Endothelial cell of umbilical vein (primary cell): Measurements from ENCODE around the gene STK11IP. TPM values are rescaled to one million over a fixed set of nuclear protein-coding genes. Genes with fewer than 3 reads are reported as not detected.

Experiments
- BruUV-seq: library from RNA; stranded (reverse); fragments of 400-500 nt; replicated peaks from 2 replicates; lab custom pipeline; 2021; lab: Mats Ljungman, UMichigan
- CTCF ChIA-PET: fragments of 300-600, 350-600 bp; sonication (Branson Sonifier 250); formaldehyde crosslinking; loops from one replicate; lab custom pipeline; 2021; ENCODE audit warnings: antibody characterized with exemption, inconsistent platforms; lab: Charles Lee
- POLR2A ChIA-PET: fragments of 300-600, 350-600 bp; sonication (Branson Sonifier 250); formaldehyde crosslinking; loops from one replicate; lab custom pipeline; 2021; ENCODE audit warnings: antibody characterized with exemption, inconsistent platforms; lab: Charles Lee
- DNase-seq: peaks from one replicate; pipeline ENCODE4 v3.0.0-alpha.2; 2011; ENCODE audit warnings: low read depth, low spot score
- FAIRE-seq: peaks from 2 replicates; lab custom pipeline; 2011; peaks lifted over from hg19 to GRCh38; lab: Jason Lieb, UNC
- H2AFZ ChIP-seq: 2 replicates; pipeline ENCODE4 v1.6.0; 2012; ENCODE audit warnings: low read depth, low read length, control low read depth, inconsistent platforms
- H3K27ac ChIP-seq: 2 replicates; pipeline ENCODE4 v1.5.1; 2011; ENCODE audit warnings: low read depth, mild to moderate bottlenecking, control low read depth, low read length, moderate library complexity; ENCODE audit not compliant: insufficient read depth
- H3K27me3 ChIP-seq, 2 experiments: 2 replicates each; pipeline versions ENCODE4 v1.6.0 to v1.6.1; 2011; ENCODE audit warnings: low read length in 2 of 2, mixed read lengths in 1 of 2; ENCODE audit not compliant: control insufficient read depth in 2 of 2, insufficient read depth in 2 of 2
- H3K36me3 ChIP-seq, 2 experiments: 2 replicates in 1 of 2; 3 replicates in 1 of 2; pipeline ENCODE4 v1.5.1; 2011; ENCODE audit warnings: low read length in 2 of 2, mild to moderate bottlenecking in 1 of 2, moderate library complexity in 1 of 2; ENCODE audit not compliant: control insufficient read depth in 2 of 2, insufficient read depth in 2 of 2; ENCODE audit errors: extremely low read depth in 1 of 2
- H3K4me1 ChIP-seq: 3 replicates; pipeline ENCODE4 v1.5.1; 2011; ENCODE audit warnings: mild to moderate bottlenecking, low read length; ENCODE audit not compliant: control insufficient read depth, insufficient read depth; ENCODE audit errors: extremely low read depth
- H3K4me2 ChIP-seq: 2 replicates; pipeline ENCODE4 v1.6.1; 2011; ENCODE audit warnings: low read length, control low read depth, mixed read lengths; ENCODE audit not compliant: insufficient read depth
- H3K4me3 ChIP-seq, 3 experiments: fragments of 200-600 bp in 1 of 3; sonication (generic), shearing (Covaris generic) in 1 of 3; replicated peaks in 1 of 3; 2 replicates each; pipeline ENCODE4 v1.5.1; 2011 to 2016; ENCODE audit warnings: control low read depth in 3 of 3, low read length in 3 of 3, mild to moderate bottlenecking in 2 of 3, inconsistent platforms in 1 of 3, low read depth in 1 of 3, moderate library complexity in 1 of 3; ENCODE audit not compliant: insufficient read depth in 1 of 3
- H3K79me2 ChIP-seq: 2 replicates; pipeline ENCODE4 v1.6.0; 2012; ENCODE audit warnings: low read length, inconsistent platforms; ENCODE audit not compliant: control insufficient read depth, insufficient read depth
- H3K9ac ChIP-seq: replicated peaks from 2 replicates; pipeline ENCODE3; 2011; ENCODE audit warnings: low read length, control low read depth; ENCODE audit not compliant: insufficient read depth; ENCODE audit errors: extremely low read depth
- H3K9me1 ChIP-seq: replicated peaks from 3 replicates; pipeline ENCODE4 v1.6.0; 2011; ENCODE audit warnings: mild to moderate bottlenecking, low read length; ENCODE audit not compliant: control insufficient read depth, insufficient read depth; ENCODE audit errors: extremely low read depth
- H3K9me3 ChIP-seq: replicated peaks from 2 replicates; pipeline ENCODE4 v1.5.1; 2012; ENCODE audit warnings: low read length, inconsistent platforms; ENCODE audit not compliant: control insufficient read depth, insufficient read depth
- H4K20me1 ChIP-seq: replicated peaks from 2 replicates; pipeline ENCODE3; 2011; ENCODE audit warnings: mild to moderate bottlenecking, low read length; ENCODE audit not compliant: control insufficient read depth, insufficient read depth; ENCODE audit errors: extremely low read depth
- EZH2 ChIP-seq: IDR thresholded peaks from 2 replicates; pipeline ENCODE4 v1.6.1; 2012; ENCODE audit warnings: borderline replicate concordance, low read depth, mild to moderate bottlenecking, moderate library complexity, low read length, inconsistent platforms; ENCODE audit not compliant: severe bottlenecking
- FOS ChIP-seq: IDR thresholded peaks from 2 replicates; pipeline ENCODE4 v1.6.1; 2011; ENCODE audit warnings: mild to moderate bottlenecking, low read length, moderate library complexity, borderline replicate concordance; ENCODE audit not compliant: insufficient read depth
- GATA2 ChIP-seq: IDR thresholded peaks from 2 replicates; pipeline ENCODE4 v1.7.0; 2011; ENCODE audit warnings: low read depth, mild to moderate bottlenecking, moderate library complexity, mixed read lengths, low read length; ENCODE audit not compliant: insufficient read length, insufficient read depth
- JUN ChIP-seq: IDR thresholded peaks from 2 replicates; pipeline ENCODE4 v1.6.1; 2011; ENCODE audit warnings: borderline replicate concordance, low read depth; ENCODE audit not compliant: insufficient read length, insufficient read depth
- MYC ChIP-seq: IDR thresholded peaks from one replicate; pipeline ENCODE4 v1.6.1; 2011; ENCODE audit warnings: mild to moderate bottlenecking, low read depth, low read length
- POLR2A ChIP-seq: IDR thresholded peaks from 2 replicates; pipeline ENCODE4 v1.6.1; 2012; ENCODE audit warnings: low read depth, mild to moderate bottlenecking, control low read depth, low read length
- POLR2AphosphoS5 ChIP-seq: IDR thresholded peaks from 2 replicates; pipeline ENCODE4 v1.6.1; 2012; ENCODE audit warnings: low read depth, mild to moderate bottlenecking, control low read depth, low read length, moderate library complexity; ENCODE audit not compliant: insufficient read depth
- dilution Hi-C: fragments of 300-500 bp; cut with MboI; formaldehyde crosslinking; loops from one replicate; pipeline ENCODE4 v1.15.0; 2019; ENCODE audit warnings: low sequenced_read_pairs; ENCODE audit not compliant: extremely low pct_ligation_motif_present
- intact Hi-C: fragments of 100-400 bp; cut with micrococcal nuclease; formaldehyde crosslinking; loops from one replicate; pipeline ENCODE4 v1.10.0; 2022
- polyA plus RNA-seq, 4 experiments: library from polyadenylated mRNA; depleted of rRNA in 3 of 4; stranded (reverse) in 3 of 4; unstranded in 1 of 4; fragments of >200 nt; gene quantifications; 2 replicates each; pipeline versions ENCODE4 v1.2.1 to v1.2.3, GENCODE V29; 2011 to 2012; ENCODE audit warnings: missing spikeins in 1 of 4
- total RNA-seq: library from RNA; stranded (reverse); gene quantifications from 2 replicates; pipeline ENCODE4 v1.2.3, GENCODE V29; 2021
- TF ChIP-seq, protein P1 (sequence below): IDR thresholded peaks from 2 replicates; pipeline ENCODE4 v1.6.1; 2011; ENCODE audit not compliant: insufficient read depth, insufficient read length
- TF ChIP-seq, protein P2 (sequence below), 2 donors: IDR thresholded peaks; 1 replicate in 1 of 2; 2 replicates in 1 of 2; pipeline ENCODE4 v1.5.1; 2011; ENCODE audit warnings: low read length in 2 of 2, mild to moderate bottlenecking in 2 of 2, moderate library complexity in 2 of 2, control low read depth in 1 of 2, inconsistent platforms in 1 of 2, low read depth in 1 of 2; ENCODE audit not compliant: insufficient read depth in 1 of 2; ENCODE audit errors: extremely low read depth in 1 of 2

The STK11IP gene
- total and polyA plus RNA-seq, 2 donors (not counting 3 experiments of a cell fraction or from before 2014, with no cell fraction given) = 17.7 to 19.2 TPM

DNA sequence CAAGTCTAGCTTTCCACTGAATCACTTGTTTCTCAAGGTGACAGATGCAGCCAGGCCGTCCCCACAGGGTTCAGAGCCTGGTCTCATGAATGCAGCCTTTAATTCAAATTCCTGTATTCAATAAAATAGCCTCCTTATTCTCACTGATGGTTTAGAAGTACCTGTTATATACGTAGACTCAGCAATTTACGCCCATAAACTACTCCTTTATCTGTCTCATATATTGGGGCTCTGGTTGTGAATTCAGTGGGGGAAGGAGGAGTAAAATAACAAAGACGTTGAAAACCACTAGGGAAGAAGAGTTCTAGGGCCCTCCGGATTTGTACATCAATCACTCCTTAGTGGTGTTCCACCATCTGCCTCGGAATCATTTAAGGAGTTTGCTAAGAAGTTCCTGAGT, 28.0 kb upstream of the STK11IP start:
- CTCF ChIA-PET = no interaction called here
- BruUV-seq = no TSS peak
- H3K4me3 ChIP-seq = no peak overlapping the region

More for the DNA sequence above, 28.0 kb upstream of the STK11IP start:
- dilution Hi-C loops (no loop called here), intact Hi-C loops (no loop called here)
- FAIRE-seq (no peak), DNase-seq (no peak)
- no peaks in the 10 kb centered on the region for H4K20me1 ChIP-seq
- no peak overlapping the region for H3K9ac ChIP-seq
- POLR2A ChIA-PET = no interaction called here
- TF ChIP-seq GATA2 (no peak), MYC (no peak), JUN (no peak), EZH2 (no peak), POLR2A (no peak), POLR2AphosphoS5 (no peak), FOS (no peak)
- TF ChIP-seq, protein P1, sequence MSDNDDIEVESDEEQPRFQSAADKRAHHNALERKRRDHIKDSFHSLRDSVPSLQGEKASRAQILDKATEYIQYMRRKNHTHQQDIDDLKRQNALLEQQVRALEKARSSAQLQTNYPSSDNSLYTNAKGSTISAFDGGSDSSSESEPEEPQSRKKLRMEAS = no peak
- TF ChIP-seq, protein P2, sequence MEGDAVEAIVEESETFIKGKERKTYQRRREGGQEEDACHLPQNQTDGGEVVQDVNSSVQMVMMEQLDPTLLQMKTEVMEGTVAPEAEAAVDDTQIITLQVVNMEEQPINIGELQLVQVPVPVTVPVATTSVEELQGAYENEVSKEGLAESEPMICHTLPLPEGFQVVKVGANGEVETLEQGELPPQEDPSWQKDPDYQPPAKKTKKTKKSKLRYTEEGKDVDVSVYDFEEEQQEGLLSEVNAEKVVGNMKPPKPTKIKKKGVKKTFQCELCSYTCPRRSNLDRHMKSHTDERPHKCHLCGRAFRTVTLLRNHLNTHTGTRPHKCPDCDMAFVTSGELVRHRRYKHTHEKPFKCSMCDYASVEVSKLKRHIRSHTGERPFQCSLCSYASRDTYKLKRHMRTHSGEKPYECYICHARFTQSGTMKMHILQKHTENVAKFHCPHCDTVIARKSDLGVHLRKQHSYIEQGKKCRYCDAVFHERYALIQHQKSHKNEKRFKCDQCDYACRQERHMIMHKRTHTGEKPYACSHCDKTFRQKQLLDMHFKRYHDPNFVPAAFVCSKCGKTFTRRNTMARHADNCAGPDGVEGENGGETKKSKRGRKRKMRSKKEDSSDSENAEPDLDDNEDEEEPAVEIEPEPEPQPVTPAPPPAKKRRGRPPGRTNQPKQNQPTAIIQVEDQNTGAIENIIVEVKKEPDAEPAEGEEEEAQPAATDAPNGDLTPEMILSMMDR (IDR thresholded peaks at IDR 0.05; ENCODE audit: extremely low read depth in 1 of 2, insufficient read depth in 1 of 2, low read depth in 1 of 2, low read length in 2 of 2) = no peak
- H3K27ac ChIP-seq = no peak overlapping the region
- H2AFZ ChIP-seq = no peak overlapping the region
- H3K9me1 ChIP-seq = no peaks in the 10 kb centered on the region
- H3K27me3 ChIP-seq = peaks cover 8 to 25% of the 10 kb centered on the region in 2 experiments
- no peak overlapping the region for H3K4me2 ChIP-seq
- H3K4me1 ChIP-seq = no peaks in the 10 kb centered on the region
- no peaks in the 10 kb centered on the region for H3K36me3 ChIP-seq
- no peaks in the 10 kb centered on the region for H3K9me3 ChIP-seq
- H3K79me2 ChIP-seq = no peaks in the 10 kb centered on the region
